Measurements from ENCODE around the gene ZFP30. TPM values are rescaled to one million over a fixed set of nuclear protein-coding genes. Genes with fewer than 3 reads are reported as not detected.
"Not testable (repeated sequence)": the region's sequence is repeated elsewhere in the genome, so short reads cannot be mapped to it uniquely, and the experiment has no call there.

The ZFP30 gene
- total RNA-seq, result 10 to 100 TPM in 1 of 2 experiments, 1 to 10 TPM in 1; 9.4 to 11.1 TPM

DNA sequence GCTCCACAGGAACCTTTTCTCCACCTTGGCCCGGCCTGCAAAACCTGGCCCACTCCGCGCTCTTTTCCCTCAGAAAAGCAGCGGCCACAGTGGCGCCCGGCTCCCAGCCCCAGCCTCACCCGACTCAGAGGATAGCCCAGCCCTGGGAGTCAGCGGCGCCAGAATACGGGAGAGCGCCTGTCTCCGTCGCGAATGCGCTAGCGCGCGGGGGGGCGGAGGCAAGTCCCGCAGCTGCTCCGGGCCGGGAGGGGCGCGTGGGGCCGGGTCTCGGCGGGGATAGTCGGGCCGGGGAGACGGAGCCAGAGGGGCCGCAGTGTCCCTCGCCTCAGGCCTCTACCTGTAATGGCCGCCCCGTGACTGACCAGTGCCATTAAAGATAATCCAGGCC, at the start of gene ZFP30:
Gene ZFP30, minus strand, starts transcription at position 165 of the 388 bp plus-strand sequence. CDS start 7,643 bp downstream, outside the sequence.
- no peaks in the 10 kb centered on the region for H3K27me3 Mint-ChIP-seq
- POLR2A ChIA-PET, result no interaction called here
- ATAC-seq, result peak; percentile 75
- peaks cover 5% of the 10 kb centered on the region for H3K9me3 Mint-ChIP-seq (ENCODE audit: low read depth)
- intact Hi-C loops (cut with DNase I, micrococcal nuclease), result loop anchor here (1.0 to 5.0 kb wide), 16 partner anchors 37 to 818 kb away; partner anchors contain the start of genes ZNF540 (in 2 of the 2), ZNF571 (in 2 of the 2), ZNF573 (in 2 of the 2) and ZNF607 (in 2 of the 2)
- H3K4me1 Mint-ChIP-seq, result peaks cover 33% of the 10 kb centered on the region
- peaks cover 27% of the 10 kb centered on the region for H3K36me3 Mint-ChIP-seq (ENCODE audit: low read depth)
- CTCF ChIA-PET, result no interaction called here
- peak within 1 kb of the TSS; percentile 94 for H3K4me3 Mint-ChIP-seq
- peak; percentile 90 for DNase-seq
- peak within 1 kb of the TSS; percentile 99 for H3K27ac Mint-ChIP-seq

DNA sequence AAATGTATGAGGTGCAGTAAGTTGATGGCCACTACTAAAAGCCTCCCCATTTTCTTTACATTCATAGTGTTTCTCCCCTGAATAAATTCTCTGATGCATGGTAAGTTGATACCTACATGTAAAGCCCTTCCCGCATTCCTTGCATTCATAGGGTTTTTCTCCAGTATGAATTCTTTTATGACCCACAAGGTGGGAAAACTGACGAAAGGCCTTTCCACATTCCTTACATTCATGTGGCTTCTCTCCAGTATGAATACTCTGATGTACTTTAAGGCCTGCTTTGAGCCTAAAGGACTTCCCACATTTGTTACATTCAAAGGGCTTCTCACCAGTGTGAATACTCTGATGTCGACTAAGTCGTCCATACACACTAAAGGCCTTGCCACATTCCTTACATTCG, 43.8 kb upstream of the ZFP30 start:
- intact Hi-C loops (cut with DNase I, micrococcal nuclease), result no loop called here
- peaks cover 42% of the 10 kb centered on the region for H3K9me3 Mint-ChIP-seq (ENCODE audit: low read depth)
- H3K36me3 Mint-ChIP-seq (ENCODE audit: low read depth), result peaks cover 65% of the 10 kb centered on the region
- CTCF ChIA-PET, result no interaction called here
- H3K4me1 Mint-ChIP-seq, result no peaks in the 10 kb centered on the region
- no peak overlapping the region for H3K4me3 Mint-ChIP-seq
- DNase-seq (no peak), ATAC-seq (no peak)
- POLR2A ChIA-PET, result no interaction called here
- H3K27ac Mint-ChIP-seq, result no peak overlapping the region
- no peaks in the 10 kb centered on the region for H3K27me3 Mint-ChIP-seq

DNA sequence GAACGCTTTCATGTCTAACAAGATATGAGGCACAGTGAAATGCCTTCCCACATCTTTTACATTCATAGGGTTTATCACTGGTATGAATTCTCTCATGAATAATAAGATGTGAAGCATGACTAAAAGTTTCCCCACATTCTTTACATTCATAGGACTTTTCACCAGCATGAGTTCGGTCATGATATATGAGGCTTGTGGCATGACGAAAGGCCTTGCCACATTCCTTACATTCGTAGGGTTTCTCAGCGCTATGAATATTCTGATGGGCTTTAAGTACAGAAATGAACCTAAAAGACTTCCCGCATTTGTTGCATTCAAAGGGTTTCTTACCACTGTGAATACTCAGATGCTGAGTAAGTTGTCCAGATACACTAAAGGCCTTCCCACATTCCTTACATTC, 43.0 kb upstream of the ZFP30 start:
- POLR2A ChIA-PET, result no interaction called here
- ATAC-seq (no peak), DNase-seq (no peak)
- intact Hi-C loops (cut with DNase I, micrococcal nuclease), result no loop called here
- Mint-ChIP-seq H3K27me3 (no peaks in the 10 kb centered on the region), H3K4me1 (no peaks in the 10 kb centered on the region), H3K9me3 (ENCODE audit: low read depth) (peaks cover 41% of the 10 kb centered on the region), H3K36me3 (ENCODE audit: low read depth) (peaks cover 59% of the 10 kb centered on the region), H3K4me3 (no peak overlapping the region), H3K27ac (no peak overlapping the region)
- CTCF ChIA-PET, result no interaction called here

DNA sequence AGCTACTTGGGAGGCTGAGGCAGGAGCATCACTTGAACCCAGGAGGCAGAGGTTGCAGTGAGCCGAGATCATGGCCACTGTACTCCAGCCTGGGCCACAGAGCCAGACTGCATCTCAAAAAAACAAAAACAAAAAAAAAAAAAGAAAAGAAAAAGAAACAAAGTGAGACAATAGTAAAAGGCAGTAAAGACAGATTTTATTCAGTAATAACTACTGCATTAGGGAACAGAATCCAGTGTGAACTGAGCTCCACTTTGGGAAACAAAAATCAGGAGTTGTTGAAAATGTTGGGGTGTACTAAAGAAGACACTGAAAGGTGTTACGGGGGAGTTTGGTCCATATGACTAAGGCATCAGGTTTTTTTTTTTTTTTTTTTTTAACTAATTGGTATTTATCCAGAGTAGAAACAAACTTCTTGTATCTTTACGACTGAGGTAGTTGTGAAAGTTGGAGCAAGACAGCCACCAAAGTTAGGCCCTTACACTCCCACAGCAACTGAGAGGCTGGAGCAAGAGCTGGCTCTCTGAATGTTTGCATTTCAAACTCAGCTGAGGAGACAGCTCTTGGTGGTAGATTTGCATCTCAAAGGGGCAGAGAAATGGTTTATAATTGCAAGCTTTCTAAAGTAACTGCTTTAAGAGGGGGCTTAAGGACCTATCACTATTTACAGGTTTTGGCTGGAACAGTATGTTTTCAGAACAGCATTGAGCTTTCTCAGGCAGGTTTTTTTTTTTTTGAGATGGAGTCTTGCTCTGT, 40.1 kb upstream of the ZFP30 start:
- DNase-seq (no peak), ATAC-seq (no peak)
- ChIA-PET CTCF (interaction anchor here (0.7 kb wide), 1 partner anchor 14 kb away, joined by 3 read pairs; no protein-coding TSS in a partner anchor), POLR2A (no interaction called here)
- Mint-ChIP-seq H3K4me1 (peaks cover 9% of the 10 kb centered on the region), H3K27me3 (no peaks in the 10 kb centered on the region), H3K27ac (no peak overlapping the region), H3K4me3 (no peak overlapping the region), H3K36me3 (ENCODE audit: low read depth) (peaks cover 44% of the 10 kb centered on the region), H3K9me3 (ENCODE audit: low read depth) (peaks cover 35% of the 10 kb centered on the region)
- intact Hi-C loops (cut with DNase I, micrococcal nuclease), result no loop called here

DNA sequence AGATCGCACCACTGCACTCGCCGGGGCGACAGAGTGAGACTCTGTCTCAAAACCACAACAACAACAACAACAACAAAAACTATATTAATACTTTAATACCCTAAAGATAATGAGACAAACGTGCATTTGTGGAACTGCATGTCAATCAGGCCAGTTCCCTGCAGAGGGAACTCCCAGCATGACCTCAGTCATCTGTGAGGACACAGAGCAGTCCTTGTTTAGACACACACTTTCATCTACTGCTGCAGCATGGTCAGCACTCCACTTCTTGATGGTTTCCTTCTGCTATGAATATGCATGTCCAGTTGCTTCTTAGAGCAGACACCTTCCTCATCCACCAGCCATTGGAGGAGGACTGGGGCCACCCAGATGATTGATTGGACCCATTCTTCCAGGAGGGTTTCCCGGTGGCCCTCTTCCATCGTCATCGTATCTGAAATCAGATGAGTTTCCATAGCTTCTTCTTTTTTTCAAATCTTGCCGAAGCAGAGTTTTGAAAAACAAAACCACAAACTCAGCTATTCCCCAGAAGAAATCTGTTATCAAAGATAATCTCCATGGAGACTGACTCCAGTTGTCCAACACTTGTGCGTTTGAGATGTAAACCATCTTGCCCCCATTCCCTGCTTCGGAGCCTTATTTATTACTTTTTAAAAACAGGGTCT, 37.8 kb upstream of the ZFP30 start:
- no peaks in the 10 kb centered on the region for H3K27me3 Mint-ChIP-seq
- CTCF ChIA-PET, result no interaction called here
- H3K4me3 Mint-ChIP-seq, result no peak overlapping the region
- peaks cover 19% of the 10 kb centered on the region for H3K9me3 Mint-ChIP-seq (ENCODE audit: low read depth)
- peaks cover 9% of the 10 kb centered on the region for H3K4me1 Mint-ChIP-seq
- intact Hi-C loops (cut with DNase I, micrococcal nuclease), result loop anchor here in 1 of 2 experiments (1.0 to 5.0 kb wide), 7 partner anchors 26 to 721 kb away; partner anchors contain the start of genes ZFP30, ZNF527, ZNF540 and ZNF570
- no peak overlapping the region for H3K27ac Mint-ChIP-seq
- DNase-seq (peak; percentile 4), ATAC-seq (no peak)
- H3K36me3 Mint-ChIP-seq (ENCODE audit: low read depth), result peaks cover 26% of the 10 kb centered on the region
- POLR2A ChIA-PET, result no interaction called here

DNA sequence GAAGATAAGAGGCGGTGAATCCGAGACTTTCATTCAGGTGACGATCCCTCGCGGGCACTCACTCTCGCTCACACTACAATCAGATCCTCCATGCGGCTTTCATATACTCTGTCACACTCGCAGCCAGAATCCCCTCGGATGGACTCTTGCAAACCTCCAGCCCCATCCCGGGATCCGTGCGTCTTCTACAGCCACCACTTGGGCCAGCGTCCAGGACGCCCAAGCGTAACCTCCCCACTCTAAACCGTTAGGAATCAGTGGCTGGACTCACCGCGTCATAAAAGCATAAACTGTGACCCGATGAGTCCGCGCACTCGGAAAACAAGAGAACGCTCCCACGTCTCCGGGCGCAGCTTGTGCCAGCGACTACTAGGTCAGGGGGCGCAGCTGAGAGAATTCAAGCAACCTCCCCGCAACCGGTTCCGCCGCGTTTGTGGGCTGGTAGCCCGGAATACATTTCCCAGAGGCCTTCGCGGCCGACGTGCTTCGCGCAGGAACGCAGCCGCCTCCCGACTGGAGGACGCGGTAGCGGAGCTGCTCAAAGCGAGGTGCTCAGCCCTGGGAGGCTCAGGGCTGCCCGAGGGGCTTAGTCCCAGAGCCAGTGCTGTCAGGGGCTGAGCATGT, 36.7 kb upstream of the ZFP30 start:
- ChIA-PET POLR2A (interaction anchor here (0.8 kb wide), 1 partner anchor 322 kb away, joined by 3 read pairs; the partner anchor contains the start of gene ZNF527), CTCF (no interaction called here)
- Mint-ChIP-seq H3K27me3 (no peaks in the 10 kb centered on the region), H3K4me1 (peaks cover 9% of the 10 kb centered on the region), H3K27ac (peak overlapping the region; percentile 95), H3K4me3 (peak overlapping the region; percentile 92), H3K36me3 (ENCODE audit: low read depth) (peaks cover 22% of the 10 kb centered on the region), H3K9me3 (ENCODE audit: low read depth) (peaks cover 15% of the 10 kb centered on the region)
- intact Hi-C loops (cut with DNase I, micrococcal nuclease), result loop anchor here in 1 of 2 experiments (1.0 to 5.0 kb wide), 7 partner anchors 27 to 720 kb away; partner anchors contain the start of genes ZFP30, ZNF527, ZNF540 and ZNF570
- DNase-seq, result peak; percentile 93
- peak; percentile 96 for ATAC-seq

DNA sequence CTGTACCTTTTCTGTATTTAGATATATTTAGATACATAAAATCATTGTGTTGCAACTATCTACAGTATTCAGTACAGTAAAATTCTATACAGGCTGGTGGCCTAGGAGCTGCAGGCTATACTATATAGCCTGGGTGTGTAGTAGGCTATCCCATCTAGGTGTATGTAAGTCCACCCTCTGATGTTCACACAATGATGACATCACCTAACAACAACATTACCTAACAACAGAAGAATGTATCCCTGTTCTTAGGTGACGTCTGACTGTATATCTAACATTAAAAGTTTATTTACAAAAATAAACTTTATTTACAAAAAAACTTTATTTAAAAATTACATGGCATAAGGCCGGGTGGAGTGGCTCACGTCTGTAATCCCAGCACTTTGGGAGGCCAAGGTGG, 28.3 kb upstream of the ZFP30 start:
- H3K4me1 Mint-ChIP-seq, result no peaks in the 10 kb centered on the region
- H3K27me3 Mint-ChIP-seq, result no peaks in the 10 kb centered on the region
- ChIA-PET CTCF (no interaction called here), POLR2A (no interaction called here)
- no peak overlapping the region for H3K27ac Mint-ChIP-seq
- intact Hi-C loops (cut with DNase I, micrococcal nuclease), result no loop called here
- H3K9me3 Mint-ChIP-seq (ENCODE audit: low read depth), result peaks cover 19% of the 10 kb centered on the region
- H3K4me3 Mint-ChIP-seq, result no peak overlapping the region
- no peak for ATAC-seq
- peaks cover 39% of the 10 kb centered on the region for H3K36me3 Mint-ChIP-seq (ENCODE audit: low read depth)
- DNase-seq, result no peak

DNA sequence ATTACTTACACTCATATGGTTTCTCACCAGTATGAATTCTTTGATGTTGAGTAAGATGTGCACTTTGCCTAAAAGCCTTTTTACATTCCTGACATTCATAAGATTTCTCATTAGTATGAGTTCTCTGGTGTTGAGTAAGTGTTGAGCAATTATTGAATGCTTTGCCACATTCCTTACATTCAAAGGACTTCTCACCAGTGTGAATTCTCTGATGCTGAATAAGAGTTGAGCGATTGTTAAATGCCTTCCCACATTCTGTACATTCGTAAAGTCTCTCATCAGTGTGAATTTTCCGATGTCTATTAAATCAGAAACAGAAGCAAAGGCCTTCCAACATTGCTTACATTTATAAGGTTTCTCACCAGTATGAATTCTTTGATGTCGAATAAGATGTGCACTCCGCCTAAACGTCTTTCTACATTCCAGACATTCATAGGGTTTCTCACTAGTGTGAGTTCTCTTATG, 14.2 kb upstream of the ZFP30 start:
- Mint-ChIP-seq H3K4me3 (no peak overlapping the region), H3K36me3 (ENCODE audit: low read depth) (peaks cover 19% of the 10 kb centered on the region), H3K9me3 (ENCODE audit: low read depth) (peaks cover 34% of the 10 kb centered on the region), H3K4me1 (no peaks in the 10 kb centered on the region), H3K27me3 (no peaks in the 10 kb centered on the region), H3K27ac (no peak overlapping the region)
- POLR2A ChIA-PET, result no interaction called here
- CTCF ChIA-PET, result no interaction called here
- intact Hi-C loops (cut with DNase I, micrococcal nuclease), result no loop called here
- DNase-seq (no peak), ATAC-seq (no peak)

DNA sequence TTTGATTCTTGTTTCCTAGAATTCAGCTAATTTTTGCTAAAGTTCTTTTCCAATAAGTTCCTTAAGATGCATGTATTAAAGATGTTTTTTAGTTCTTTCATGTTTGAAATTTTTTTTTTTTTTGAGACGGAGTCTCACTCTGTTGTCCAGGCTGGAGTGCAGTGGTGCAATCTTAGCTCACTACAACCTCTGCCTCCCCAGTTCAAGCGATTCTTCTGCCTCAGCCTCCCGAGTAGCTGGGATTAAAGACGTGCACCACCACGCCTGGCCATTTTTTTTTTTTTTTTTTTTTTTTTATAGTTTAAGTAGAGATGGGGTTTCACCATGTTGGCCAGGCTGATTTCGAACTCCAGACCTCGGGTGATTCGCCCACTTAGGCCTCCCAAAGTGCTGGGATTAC, 1.9 kb upstream of the ZFP30 start:
- Mint-ChIP-seq H3K4me1 (peaks cover 33% of the 10 kb centered on the region), H3K4me3 (peak overlapping the region; percentile 94), H3K27ac (peak overlapping the region; percentile 65), H3K36me3 (ENCODE audit: low read depth) (peaks cover 32% of the 10 kb centered on the region)
- POLR2A ChIA-PET; H3K9me3 Mint-ChIP-seq (ENCODE audit: low read depth); DNase-seq; H3K27me3 Mint-ChIP-seq; ATAC-seq: not testable (repeated sequence)
- intact Hi-C loops (cut with DNase I, micrococcal nuclease), result loop anchor here in 1 of 2 experiments (5.0 kb wide), 6 partner anchors 105 to 820 kb away; partner anchors contain the start of genes CATSPERG, KCNK6, YIF1B and ZNF383
- CTCF ChIA-PET, result interaction anchor here (0.7 to 1.0 kb wide), 2 partner anchors 63 to 78 kb away, joined by 3 read pairs; no protein-coding TSS in a partner anchor

DNA sequence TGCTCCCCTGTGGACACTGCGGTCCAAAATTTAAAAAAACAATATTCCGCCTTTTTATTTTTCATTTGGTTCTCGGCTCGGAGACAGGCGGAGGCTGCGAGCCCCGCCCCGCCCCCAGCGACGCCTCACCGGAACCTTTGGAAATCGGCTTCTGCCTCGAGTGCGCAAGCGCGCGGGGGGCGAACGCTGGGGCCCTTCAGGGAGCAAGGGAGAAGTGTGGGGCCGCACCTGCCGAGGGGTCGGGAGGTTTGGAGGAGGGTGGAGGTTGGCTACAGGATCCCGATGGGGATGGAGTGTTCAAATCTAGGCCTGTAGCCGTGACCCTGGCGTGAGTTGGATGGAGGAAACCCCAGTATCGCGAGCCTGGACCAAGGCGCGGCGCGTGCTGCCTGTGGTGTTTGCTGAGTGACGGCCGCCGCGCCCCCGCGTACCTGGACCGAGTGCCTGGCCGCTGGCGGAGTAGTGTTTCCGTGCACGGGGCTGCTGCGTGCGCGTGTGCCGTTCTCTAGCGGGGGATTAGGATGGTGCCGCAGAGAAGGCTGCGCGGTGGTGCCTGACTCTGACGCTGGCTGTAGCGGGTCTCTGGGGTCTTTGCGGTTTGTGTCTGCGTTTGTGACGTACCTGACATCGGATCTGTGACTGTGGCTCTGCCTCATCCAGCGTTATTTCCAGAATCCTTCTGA, 565 bp upstream of the ZFP30 start:
- Mint-ChIP-seq H3K9me3 (ENCODE audit: low read depth) (peaks cover 7% of the 10 kb centered on the region), H3K36me3 (ENCODE audit: low read depth) (peaks cover 29% of the 10 kb centered on the region), H3K4me1 (peaks cover 33% of the 10 kb centered on the region), H3K27ac (peak overlapping the region; percentile 99), H3K27me3 (no peaks in the 10 kb centered on the region), H3K4me3 (peak overlapping the region; percentile 94)
- CTCF ChIA-PET, result interaction anchor here (1.0 kb wide), 1 partner anchor 64 kb away, joined by 3 read pairs; no protein-coding TSS in a partner anchor
- ATAC-seq (peak; percentile 79), DNase-seq (peak; percentile 93)
- intact Hi-C loops (cut with DNase I, micrococcal nuclease), result loop anchor here (1.0 to 5.0 kb wide), 16 partner anchors 36 to 819 kb away; partner anchors contain the start of genes ZNF540 (in 2 of the 2), ZNF571 (in 2 of the 2), ZNF573 (in 2 of the 2) and ZNF607 (in 2 of the 2)
- POLR2A ChIA-PET, result no interaction called here

All from activated CD4-positive, alpha-beta T cell treated with anti-CD3 and anti-CD28 coated beads for 36 hours (primary cell).